NB4 (cell line): Measurements from ENCODE around the gene TBXT.

Experiments
- CTCF ChIP-seq: IDR thresholded peaks from one replicate; pipeline ENCODE4 v1.5.1; 2012; ENCODE audit warnings: low read depth, low read length
- MAX ChIP-seq: IDR thresholded peaks from 2 replicates; pipeline ENCODE4 v1.6.1; 2011; ENCODE audit warnings: low read depth, low read length
- MYC ChIP-seq: IDR thresholded peaks from 2 replicates; pipeline ENCODE4 v1.6.1; 2011; ENCODE audit warnings: low read depth, low read length
- POLR2A ChIP-seq: IDR thresholded peaks from 2 replicates; pipeline ENCODE4 v1.6.1; 2011; ENCODE audit warnings: mild to moderate bottlenecking; ENCODE audit not compliant: insufficient read length; ENCODE audit errors: extremely low read depth

- TF ChIP-seq MYC: no peak
- no peak for TF ChIP-seq CTCF
- TF ChIP-seq POLR2A: no peak
- TF ChIP-seq MAX: no peak
Observed at GRCh38 chr6:166115609-166116008, 52.0 kb downstream of the TBXT start.
